ENCODE results near the gene MYL5. TPM values are rescaled to one million over a fixed set of nuclear protein-coding genes. Genes with fewer than 3 reads are reported as not detected.
A peak's percentile ranks its signal among the peaks of the same experiment; 100 is the strongest.

MYL5 gene
- total RNA-seq, 1 experiment from 2014 or later = 11.7 TPM

GRCh38 chr4:686413-687040 is 12.2 kb downstream of the MYL5 start:
- Histone ChIP-seq H3K36me3 (ENCODE audit: insufficient read depth, low read length, poor library complexity, severe bottlenecking) (no peaks in the 10 kb centered on the region), H3K27me3 (replicated peaks; ENCODE audit: insufficient read depth, low read depth, low read length, poor library complexity) (no peaks in the 10 kb centered on the region), H3K9me3 (ENCODE audit: low read depth, low read length, poor library complexity, severe bottlenecking) (no peaks in the 10 kb centered on the region), H3K4me1 (ENCODE audit: insufficient read depth, low read length, poor library complexity, severe bottlenecking) (peaks cover 4% of the 10 kb centered on the region), H3K4me3 (ENCODE audit: low read depth, low read length, poor library complexity, severe bottlenecking) (no peak overlapping the region), H3K27ac (ENCODE audit: low read depth, low read length, poor library complexity, severe bottlenecking) (no peak overlapping the region)
- intact Hi-C loops (cut with micrococcal nuclease; ENCODE audit: unreplicated experiment) = no loop called here
- CTCF ChIA-PET = no interaction called here
- POLR2A ChIA-PET (ENCODE audit: low non-redundant PET) = no interaction called here
- DNase-seq (ENCODE audit: low spot score) = no peak
- no TSS peak for BruUV-seq (replicated peaks)
- TF ChIP-seq CTCF (conservative IDR thresholded peaks at IDR 0.05; ENCODE audit: low read depth, low read length) (no peak), EZH2 (IDR thresholded peaks at IDR 0.05; ENCODE audit: borderline replicate concordance, low read depth, low read length, poor library complexity, severe bottlenecking) (no peak)

GRCh38 chr4:687048-687970 is 13.0 kb downstream of the MYL5 start:
- Histone ChIP-seq H3K27me3 (replicated peaks; ENCODE audit: insufficient read depth, low read depth, low read length, poor library complexity) (no peaks in the 10 kb centered on the region), H3K36me3 (ENCODE audit: insufficient read depth, low read length, poor library complexity, severe bottlenecking) (no peaks in the 10 kb centered on the region), H3K27ac (ENCODE audit: low read depth, low read length, poor library complexity, severe bottlenecking) (no peak overlapping the region), H3K4me3 (ENCODE audit: low read depth, low read length, poor library complexity, severe bottlenecking) (no peak overlapping the region), H3K4me1 (ENCODE audit: insufficient read depth, low read length, poor library complexity, severe bottlenecking) (peaks cover 4% of the 10 kb centered on the region), H3K9me3 (ENCODE audit: low read depth, low read length, poor library complexity, severe bottlenecking) (no peaks in the 10 kb centered on the region)
- DNase-seq (ENCODE audit: low spot score) = no peak
- TF ChIP-seq CTCF (conservative IDR thresholded peaks at IDR 0.05; ENCODE audit: low read depth, low read length) (no peak), EZH2 (IDR thresholded peaks at IDR 0.05; ENCODE audit: borderline replicate concordance, low read depth, low read length, poor library complexity, severe bottlenecking) (no peak)
- intact Hi-C loops (cut with micrococcal nuclease; ENCODE audit: unreplicated experiment) = no loop called here
- ChIA-PET POLR2A (ENCODE audit: low non-redundant PET) (no interaction called here), CTCF (no interaction called here)
- BruUV-seq (replicated peaks) = no TSS peak

- no TSS peak for BruUV-seq (replicated peaks)
- Histone ChIP-seq H3K4me1 (ENCODE audit: insufficient read depth, low read length, poor library complexity, severe bottlenecking) (peaks cover 4% of the 10 kb centered on the region), H3K27ac (ENCODE audit: low read depth, low read length, poor library complexity, severe bottlenecking) (no peak overlapping the region), H3K36me3 (ENCODE audit: insufficient read depth, low read length, poor library complexity, severe bottlenecking) (no peaks in the 10 kb centered on the region), H3K9me3 (ENCODE audit: low read depth, low read length, poor library complexity, severe bottlenecking) (no peaks in the 10 kb centered on the region), H3K4me3 (ENCODE audit: low read depth, low read length, poor library complexity, severe bottlenecking) (peak overlapping the region; percentile 35), H3K27me3 (replicated peaks; ENCODE audit: insufficient read depth, low read depth, low read length, poor library complexity) (no peaks in the 10 kb centered on the region)
- ChIA-PET POLR2A (ENCODE audit: low non-redundant PET) (no interaction called here), CTCF (no interaction called here)
- TF ChIP-seq EZH2 (IDR thresholded peaks at IDR 0.05; ENCODE audit: borderline replicate concordance, low read depth, low read length, poor library complexity, severe bottlenecking) (no peak), CTCF (conservative IDR thresholded peaks at IDR 0.05; ENCODE audit: low read depth, low read length) (no peak)
- intact Hi-C loops (cut with micrococcal nuclease; ENCODE audit: unreplicated experiment) = no loop called here
- no peak for DNase-seq (ENCODE audit: low spot score)
Observed at GRCh38 chr4:687971-688853, 13.9 kb downstream of the MYL5 start.

Measured in A673 (cell line).